H9 (cell line): ENCODE data around the gene ARFGAP2. TPM values are rescaled to one million over a fixed set of nuclear protein-coding genes. Genes with fewer than 3 reads are reported as not detected.

ENCODE experiments used
- DNase-seq: peaks from one replicate; pipeline ENCODE4 v3.0.0-alpha.2; 2017
- H2AFZ ChIP-seq: one replicate; pipeline ENCODE4 v1.6.1; 2013; ENCODE audit warnings: mild to moderate bottlenecking, low read length, control low read depth, moderate library complexity
- H2AK5ac ChIP-seq: 2 replicates; pipeline ENCODE4 v1.6.1; 2013; ENCODE audit warnings: low read length, control low read depth, mixed read lengths; ENCODE audit not compliant: insufficient read length
- H2BK120ac ChIP-seq: one replicate; pipeline ENCODE4 v1.6.1; 2013; ENCODE audit warnings: low read depth, mild to moderate bottlenecking, low read length, control low read depth, inconsistent platforms; ENCODE audit not compliant: poor library complexity, severe bottlenecking
- H2BK12ac ChIP-seq: 2 replicates; pipeline ENCODE4 v1.6.1; 2013; ENCODE audit warnings: low read length, control low read depth, mixed read lengths, low read depth; ENCODE audit not compliant: insufficient read length
- H2BK15ac ChIP-seq: 2 replicates; pipeline ENCODE4 v1.6.1; 2013; ENCODE audit warnings: low read depth, low read length, control low read depth
- H2BK20ac ChIP-seq: one replicate; pipeline ENCODE4 v1.6.1; 2013; ENCODE audit warnings: low read depth, mild to moderate bottlenecking, low read length, control low read depth, inconsistent platforms; ENCODE audit not compliant: poor library complexity, severe bottlenecking
- H2BK5ac ChIP-seq: 2 replicates; pipeline ENCODE4 v1.6.1; 2013; ENCODE audit warnings: low read length, control low read depth, mixed read lengths; ENCODE audit not compliant: insufficient read length
- H3K14ac ChIP-seq: 2 replicates; pipeline ENCODE4 v1.6.1; 2013; ENCODE audit warnings: low read length, control low read depth; ENCODE audit not compliant: insufficient read depth
- H3K18ac ChIP-seq: 2 replicates; pipeline ENCODE4 v1.6.1; 2013; ENCODE audit warnings: low read depth, mild to moderate bottlenecking, mixed read lengths, low read length, control low read depth; ENCODE audit not compliant: insufficient read length
- H3K23ac ChIP-seq: 2 replicates; pipeline ENCODE4 v1.6.1; 2013; ENCODE audit warnings: low read length, control low read depth, mixed read lengths, low read depth; ENCODE audit not compliant: insufficient read length
- H3K23me2 ChIP-seq: 2 replicates; pipeline ENCODE4 v1.6.1; 2013; ENCODE audit warnings: low read depth, mild to moderate bottlenecking, mixed read lengths, low read length, control low read depth; ENCODE audit not compliant: insufficient read length, poor library complexity, severe bottlenecking
- H3K27ac ChIP-seq: 2 replicates; pipeline ENCODE4 v1.5.1; 2013; ENCODE audit warnings: low read length, control low read depth, mixed read lengths, low read depth; ENCODE audit not compliant: insufficient read length
- H3K27me3 ChIP-seq: 2 replicates; pipeline ENCODE4 v1.6.1; 2013; ENCODE audit warnings: low read length, control low read depth, inconsistent platforms; ENCODE audit not compliant: insufficient read depth
- H3K4ac ChIP-seq: 2 replicates; pipeline ENCODE4 v1.6.1; 2013; ENCODE audit warnings: low read depth, mild to moderate bottlenecking, control low read depth, inconsistent platforms, low read length, moderate library complexity
- H3K4me1 ChIP-seq: 2 replicates; pipeline ENCODE4 v1.6.1; 2013; ENCODE audit warnings: low read length, control low read depth, inconsistent platforms; ENCODE audit not compliant: insufficient read depth
- H3K4me2 ChIP-seq: 2 replicates; pipeline ENCODE4 v1.6.1; 2013; ENCODE audit warnings: low read length, control low read depth, mixed read lengths; ENCODE audit not compliant: insufficient read length, insufficient read depth
- H3K56ac ChIP-seq: 2 replicates; pipeline ENCODE4 v1.6.1; 2013; ENCODE audit warnings: low read depth, mild to moderate bottlenecking, mixed read lengths, low read length, control low read depth; ENCODE audit not compliant: insufficient read length
- H3K79me1 ChIP-seq: 2 replicates; pipeline ENCODE4 v1.6.1; 2013; ENCODE audit warnings: low read depth, mild to moderate bottlenecking, moderate library complexity, low read length, control low read depth, inconsistent platforms; ENCODE audit not compliant: insufficient read depth, poor library complexity, severe bottlenecking
- H3K79me2 ChIP-seq: 2 replicates; pipeline ENCODE4 v1.6.1; 2013; ENCODE audit warnings: low read length, control low read depth, inconsistent platforms; ENCODE audit not compliant: insufficient read depth
- H3K9ac ChIP-seq: 2 replicates; pipeline ENCODE4 v1.6.1; 2013; ENCODE audit warnings: low read length, control low read depth, mixed read lengths; ENCODE audit not compliant: insufficient read length; ENCODE audit errors: extremely low read depth
- H3K9me3 ChIP-seq: one replicate; pipeline ENCODE4 v1.6.1; 2013; ENCODE audit warnings: low read depth, low read length, inconsistent platforms; ENCODE audit not compliant: control insufficient read depth
- H3T11ph ChIP-seq: one replicate; pipeline ENCODE4 v1.6.1; 2013; ENCODE audit warnings: mild to moderate bottlenecking, low read length, control low read depth, inconsistent platforms
- H4K20me1 ChIP-seq: one replicate; pipeline ENCODE4 v1.6.1; 2013; ENCODE audit not compliant: control insufficient read depth, insufficient read length, insufficient read depth
- H4K5ac ChIP-seq: 2 replicates; pipeline ENCODE4 v1.6.1; 2013; ENCODE audit warnings: low read depth, mild to moderate bottlenecking, mixed read lengths, low read length, control low read depth; ENCODE audit not compliant: insufficient read length
- H4K8ac ChIP-seq: replicated peaks from 2 replicates; pipeline ENCODE4 v1.6.1; 2013; ENCODE audit warnings: low read length, control low read depth, mixed read lengths, low read depth; ENCODE audit not compliant: insufficient read length
- H4K91ac ChIP-seq: 2 replicates; pipeline ENCODE4 v1.6.1; 2013; ENCODE audit warnings: low read depth, mild to moderate bottlenecking, moderate library complexity, mixed read lengths, low read length, control low read depth; ENCODE audit not compliant: insufficient read length
- H3K27ac Mint-ChIP-seq, 3 experiments: 2 replicates in 2 of 3; 3 replicates in 1 of 3; pipeline ENCODE4 v1.8.0; 2020 to 2021; ENCODE audit warnings: mixed read lengths in 3 of 3, mild to moderate bottlenecking in 1 of 3, moderate library complexity in 1 of 3
- H3K27me3 Mint-ChIP-seq: 2 replicates; pipeline ENCODE4 v1.8.0; 2021; ENCODE audit warnings: low read depth, mild to moderate bottlenecking, moderate library complexity, mixed read lengths
- H3K36me3 Mint-ChIP-seq, 3 experiments: 2 replicates in 2 of 3; 3 replicates in 1 of 3; pipeline ENCODE4 v1.8.0; 2020 to 2021; ENCODE audit warnings: low read depth in 3 of 3, mixed read lengths in 3 of 3; ENCODE audit not compliant: insufficient read depth in 1 of 3
- H3K4me1 Mint-ChIP-seq, 2 experiments: 2 replicates each; pipeline ENCODE4 v1.8.0; 2020; ENCODE audit warnings: mixed read lengths in 2 of 2
- H3K4me3 Mint-ChIP-seq, 2 experiments: 2 replicates in 1 of 2; 3 replicates in 1 of 2; pipeline ENCODE4 v1.8.0; 2020 to 2021; ENCODE audit warnings: mild to moderate bottlenecking in 2 of 2, mixed read lengths in 2 of 2, moderate library complexity in 1 of 2
- H3K9me3 Mint-ChIP-seq, 2 experiments: 2 replicates in 1 of 2; 3 replicates in 1 of 2; pipeline ENCODE4 v1.8.0; 2020; ENCODE audit warnings: mild to moderate bottlenecking in 2 of 2, mixed read lengths in 2 of 2, moderate library complexity in 1 of 2
- CTCF ChIP-seq: fragments of 200-600 bp; sonication (generic); conservative IDR thresholded peaks from 3 replicates; pipeline ENCODE4 v1.8.0; 2021; ENCODE audit warnings: antibody characterized with exemption, mild to moderate bottlenecking
- WGBS: extraction: QIAGEN DNeasy Blood & Tissue Kit; methylation state at CpG from one replicate; pipeline ENCODE4 v1.1.7; 2013; ENCODE audit warnings: missing lambda C conversion rate, low lambda C conversion rate, mixed read lengths; ENCODE audit not compliant: insufficient read length; ENCODE audit errors: extremely low coverage; 5-methylcytosine and 5-hydroxymethylcytosine counted together
- total RNA-seq: library from RNA; stranded (reverse); gene quantifications from 2 replicates; pipeline ENCODE4 v1.2.1, GENCODE V29; 2021

ARFGAP2 gene
- total RNA-seq, 1 experiment from 2014 or later = 72.3 TPM

DNA sequence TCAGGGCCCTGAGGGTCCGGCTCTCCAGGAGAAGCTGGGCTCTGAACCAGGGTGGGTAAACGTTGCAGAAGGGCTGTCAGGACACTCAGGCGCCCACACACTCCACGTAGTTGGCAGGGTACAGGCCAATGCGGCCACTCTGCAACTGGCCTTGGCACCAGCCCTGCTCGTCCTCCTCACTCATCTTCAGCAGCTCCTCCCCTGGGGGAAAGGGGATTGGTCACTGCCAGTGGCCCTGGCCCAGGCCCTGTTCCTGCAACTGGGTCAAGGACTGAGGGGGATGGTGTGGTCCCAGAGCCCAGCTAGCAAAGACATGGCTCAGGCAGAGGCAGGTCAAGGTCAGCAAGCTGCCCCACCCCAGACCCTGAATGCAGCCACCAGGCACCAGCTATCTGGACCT, 1.2 kb upstream of the ARFGAP2 start:
- Histone ChIP-seq H2BK20ac (no peak overlapping the region), H3K56ac (no peak overlapping the region), H4K91ac (no peak overlapping the region), H2BK12ac (no peak overlapping the region), H2BK120ac (no peak overlapping the region), H3K14ac (no peak overlapping the region), H3K4ac (no peak overlapping the region), H3T11ph (no peak overlapping the region), H3K9ac (no peak overlapping the region), H3K79me1 (peaks cover 9% of the 10 kb centered on the region), H3K18ac (no peak overlapping the region), H4K5ac (no peak overlapping the region), H4K8ac (no peak overlapping the region), H3K27ac (no peak overlapping the region), H3K27me3 (no peaks in the 10 kb centered on the region), H3K23ac (no peak overlapping the region), H3K79me2 (peaks cover 15% of the 10 kb centered on the region; the same call in 1 of the 2 replicates), H2BK15ac (no peak overlapping the region), H3K23me2 (peaks cover 8% of the 10 kb centered on the region), H2AK5ac (no peak overlapping the region), H4K20me1 (no peaks in the 10 kb centered on the region), H2BK5ac (no peak overlapping the region), H3K9me3 (no peaks in the 10 kb centered on the region), H3K4me2 (no peak overlapping the region), H2AFZ (no peak overlapping the region), H3K4me1 (peaks cover 5% of the 10 kb centered on the region; the same call in 1 of the 2 replicates)
- peaks cover 19 to 21% of the 10 kb centered on the region in 2 experiments for H3K4me1 Mint-ChIP-seq
- no CpG with 5 or more reads among the region's 6 CpGs for WGBS
- no peak for TF ChIP-seq CTCF
- no peak for DNase-seq
- peaks cover 2 to 39% (median 32%) of the 10 kb centered on the region in 3 experiments; a peak in 6 of 7 replicates for H3K36me3 Mint-ChIP-seq
- H3K27me3 Mint-ChIP-seq = no peaks in the 10 kb centered on the region
- peak overlapping the region; percentile 96 to 98 for H3K4me3 Mint-ChIP-seq
- H3K9me3 Mint-ChIP-seq = no peaks in the 10 kb centered on the region
- H3K27ac Mint-ChIP-seq = peak overlapping the region; percentile 96 to 100 (median 98); a peak in 5 of 7 replicates
